ENCODE results near the gene NEURL1B. TPM values are rescaled to one million over a fixed set of nuclear protein-coding genes. Genes with fewer than 3 reads are reported as not detected.
"Not testable (repeated sequence)": the region's sequence is repeated elsewhere in the genome, so short reads cannot be mapped to it uniquely, and the experiment has no call there.

NEURL1B gene
- total RNA-seq, 2 donors from 2014 or later: 4.9 to 6.3 TPM

GRCh38 chr5:172648755-172649154 is 7.7 kb downstream of the NEURL1B start:
- Mint-ChIP-seq H3K27me3 (ENCODE audit: insufficient read depth) (peaks cover 2% of the 10 kb centered on the region), H3K4me3 (no peak overlapping the region), H3K36me3 (ENCODE audit: low read depth) (peaks cover 3% of the 10 kb centered on the region), H3K27ac (no peak overlapping the region), H3K9me3 (no peaks in the 10 kb centered on the region), H3K4me1 (peaks cover 23% of the 10 kb centered on the region)
- H3K4me3 ChIP-seq (ENCODE audit: low read length): no peak overlapping the region
- H3K9me3 ChIP-seq (ENCODE audit: control insufficient read depth, low read length): no peaks in the 10 kb centered on the region
- no peaks in the 10 kb centered on the region for H3K36me3 ChIP-seq (ENCODE audit: control insufficient read depth, insufficient read depth, low read length)
- no peak for DNase-seq
- 91 to 100% methylated on average over 2 to 3 of the region's 3 CpGs for WGBS, 2 experiments (ENCODE audit: insufficient coverage in 1 of 2, insufficient read length in 1 of 2)
- H3K27ac ChIP-seq (ENCODE audit: low read depth, low read length): no peak overlapping the region
- H3K4me1 ChIP-seq (ENCODE audit: control insufficient read depth, insufficient read depth, low read length): no peaks in the 10 kb centered on the region
- no peak overlapping the region for H3K9ac ChIP-seq (ENCODE audit: extremely low read depth, low read length, poor library complexity, severe bottlenecking)
- no peaks in the 10 kb centered on the region for H3K27me3 ChIP-seq (ENCODE audit: control insufficient read depth, insufficient read depth, low read length, poor library complexity, severe bottlenecking)
- no peak for TF ChIP-seq CTCF (conservative IDR thresholded peaks at IDR 0.05)

GRCh38 chr5:172656496-172656895 is 15.4 kb downstream of the NEURL1B start:
- H3K4me1 Mint-ChIP-seq; H3K27me3 ChIP-seq (ENCODE audit: control insufficient read depth, insufficient read depth, low read length, poor library complexity, severe bottlenecking); H3K27ac ChIP-seq (ENCODE audit: low read depth, low read length); H3K4me3 Mint-ChIP-seq; H3K4me3 ChIP-seq (ENCODE audit: low read length); H3K36me3 ChIP-seq (ENCODE audit: control insufficient read depth, insufficient read depth, low read length); H3K36me3 Mint-ChIP-seq (ENCODE audit: low read depth); H3K9ac ChIP-seq (ENCODE audit: extremely low read depth, low read length, poor library complexity, severe bottlenecking); H3K27ac Mint-ChIP-seq; H3K4me1 ChIP-seq (ENCODE audit: control insufficient read depth, insufficient read depth, low read length); DNase-seq; H3K27me3 Mint-ChIP-seq (ENCODE audit: insufficient read depth): not testable (repeated sequence)
- WGBS, 2 experiments (ENCODE audit: insufficient coverage in 1 of 2, insufficient read length in 1 of 2): 80 to 93% methylated on average over 1 to 13 of the region's 13 CpGs
- peaks cover 21% of the 10 kb centered on the region for H3K9me3 Mint-ChIP-seq
- H3K9me3 ChIP-seq (ENCODE audit: control insufficient read depth, low read length): peaks cover 12% of the 10 kb centered on the region

GRCh38 chr5:172657524-172658233 is 16.6 kb downstream of the NEURL1B start:
- 95 to 97% methylated on average over 10 to 17 of the region's 17 CpGs for WGBS, 2 experiments (ENCODE audit: insufficient coverage in 1 of 2, insufficient read length in 1 of 2)
- H3K36me3 ChIP-seq (ENCODE audit: control insufficient read depth, insufficient read depth, low read length); H3K27me3 ChIP-seq (ENCODE audit: control insufficient read depth, insufficient read depth, low read length, poor library complexity, severe bottlenecking); H3K4me3 Mint-ChIP-seq; H3K4me1 ChIP-seq (ENCODE audit: control insufficient read depth, insufficient read depth, low read length); DNase-seq; H3K27ac ChIP-seq (ENCODE audit: low read depth, low read length); H3K27me3 Mint-ChIP-seq (ENCODE audit: insufficient read depth); H3K9ac ChIP-seq (ENCODE audit: extremely low read depth, low read length, poor library complexity, severe bottlenecking); H3K36me3 Mint-ChIP-seq (ENCODE audit: low read depth); H3K4me1 Mint-ChIP-seq; H3K4me3 ChIP-seq (ENCODE audit: low read length); H3K27ac Mint-ChIP-seq: not testable (repeated sequence)
- peaks cover 12% of the 10 kb centered on the region for H3K9me3 ChIP-seq (ENCODE audit: control insufficient read depth, low read length)
- peaks cover 21% of the 10 kb centered on the region for H3K9me3 Mint-ChIP-seq

GRCh38 chr5:172658391-172658790 is 17.3 kb downstream of the NEURL1B start:
- Mint-ChIP-seq H3K36me3 (ENCODE audit: low read depth) (no peaks in the 10 kb centered on the region), H3K9me3 (peaks cover 21% of the 10 kb centered on the region), H3K4me1 (peaks cover 4% of the 10 kb centered on the region), H3K27me3 (ENCODE audit: insufficient read depth) (no peaks in the 10 kb centered on the region), H3K4me3 (no peak overlapping the region), H3K27ac (no peak overlapping the region)
- Histone ChIP-seq H3K9ac (ENCODE audit: extremely low read depth, low read length, poor library complexity, severe bottlenecking) (no peak overlapping the region), H3K9me3 (ENCODE audit: control insufficient read depth, low read length) (peaks cover 12% of the 10 kb centered on the region), H3K4me3 (ENCODE audit: low read length) (no peak overlapping the region), H3K27me3 (ENCODE audit: control insufficient read depth, insufficient read depth, low read length, poor library complexity, severe bottlenecking) (no peaks in the 10 kb centered on the region), H3K4me1 (ENCODE audit: control insufficient read depth, insufficient read depth, low read length) (no peaks in the 10 kb centered on the region), H3K27ac (ENCODE audit: low read depth, low read length) (no peak overlapping the region), H3K36me3 (ENCODE audit: control insufficient read depth, insufficient read depth, low read length) (no peaks in the 10 kb centered on the region)
- WGBS, 2 experiments (ENCODE audit: insufficient coverage in 1 of 2, insufficient read length in 1 of 2): 73 to 84% methylated on average over 5 to 8 of the region's 8 CpGs
- no peak for DNase-seq
- no peak for TF ChIP-seq CTCF (conservative IDR thresholded peaks at IDR 0.05)

Data from endodermal cell (in vitro differentiated cells).